GM12892 (cell line): ENCODE results near the gene CSF1R.

Experiments used
- POLR2A ChIP-seq: IDR thresholded peaks from 2 replicates; pipeline ENCODE4 v1.6.1; 2011; ENCODE audit warnings: low read depth, low read length, control low read depth
- POLR2AphosphoS5 ChIP-seq: IDR thresholded peaks from 2 replicates; pipeline ENCODE4 v1.6.1; 2011; ENCODE audit warnings: low read depth, low read length, control low read depth
- TAF1 ChIP-seq: IDR thresholded peaks from 2 replicates; pipeline ENCODE4 v1.6.1; 2011; ENCODE audit warnings: low read depth, mild to moderate bottlenecking, control low read depth, low read length, borderline replicate concordance

DNA sequence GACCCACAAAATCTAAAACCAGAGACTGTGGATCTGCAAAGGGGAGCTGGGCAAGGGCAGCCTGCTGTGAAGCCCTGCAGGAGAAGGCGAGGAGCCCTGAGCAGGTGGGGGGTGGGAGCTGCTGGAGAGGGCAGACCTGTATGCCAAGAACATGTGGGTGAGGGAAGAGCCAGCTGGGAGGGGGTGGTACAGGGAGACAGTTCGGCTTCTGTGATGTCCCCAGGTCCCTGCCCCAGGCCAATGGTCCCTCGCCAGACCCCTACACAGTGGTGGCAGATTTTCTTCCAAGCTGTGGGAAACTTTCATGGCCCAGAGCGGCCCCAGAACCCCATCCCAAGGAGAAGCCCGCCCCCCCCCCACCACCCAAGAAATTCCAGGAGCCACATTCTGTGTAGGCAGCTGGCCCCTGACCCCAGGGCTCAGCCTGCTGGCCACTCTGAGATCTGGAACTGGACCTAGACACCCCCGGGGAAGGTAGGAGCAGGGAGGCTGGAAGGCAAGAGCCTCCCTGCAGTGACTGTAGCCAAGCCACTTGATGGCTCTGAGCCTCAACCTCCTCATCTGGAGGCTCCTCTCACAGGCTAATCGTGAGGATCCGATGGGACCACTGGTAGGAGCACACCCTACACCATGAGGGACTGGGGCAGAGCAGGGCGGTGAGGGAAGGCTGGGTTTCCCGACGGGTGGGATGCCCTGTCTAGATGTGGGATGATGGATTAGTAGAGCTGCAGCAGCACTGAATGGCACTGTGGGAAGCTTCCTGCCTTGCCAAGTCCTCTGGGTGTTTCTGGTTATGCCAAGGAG is 22.6 kb upstream of the CSF1R start:
- TF ChIP-seq POLR2A: no peak
- TF ChIP-seq POLR2AphosphoS5: no peak
- TF ChIP-seq TAF1: no peak
